Measurements from ENCODE around the gene CIDEB.

The CIDEB gene

DNA sequence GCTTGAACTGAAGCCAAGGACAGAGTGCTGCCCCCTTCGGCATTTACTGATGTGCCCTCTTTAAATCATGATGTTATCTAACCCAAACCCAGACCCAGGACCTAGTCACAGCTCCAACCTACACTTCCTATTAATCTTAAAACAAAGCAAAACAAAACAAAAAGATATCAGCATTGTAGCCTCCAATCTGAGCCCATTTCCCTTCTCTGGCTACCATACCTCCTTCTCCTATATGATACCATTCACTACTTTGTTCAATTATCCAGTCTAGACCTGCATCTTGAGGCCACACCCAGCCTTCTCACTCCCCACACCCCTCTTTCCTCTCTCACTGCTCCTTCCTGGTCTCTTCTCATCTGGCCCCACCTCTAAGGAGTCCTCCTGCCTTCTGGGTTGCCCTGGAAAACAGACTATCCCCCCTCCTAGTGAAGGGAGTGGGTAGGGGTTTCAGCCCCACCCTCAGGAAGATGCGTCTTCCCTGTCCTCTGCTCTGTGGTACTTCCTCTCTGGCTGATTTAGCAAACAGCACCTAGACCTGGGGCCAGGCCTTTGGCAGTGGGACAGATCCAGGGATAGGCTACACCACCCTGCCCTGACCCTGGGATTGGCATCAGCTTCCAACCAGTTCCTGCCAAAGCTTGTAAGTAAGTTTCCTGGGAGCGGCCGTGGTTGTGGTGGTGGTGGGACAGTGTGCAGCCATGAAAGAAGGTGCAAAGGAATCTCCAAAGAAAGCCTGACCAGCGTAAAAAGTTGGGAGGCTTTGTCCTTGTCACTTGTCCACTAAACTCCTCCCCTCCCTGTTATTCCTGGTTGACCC, 6.8 kb upstream of the CIDEB start:
- no peak for DNase-seq (ENCODE audit: extremely low read depth, insufficient read length)
- H3K36me3 ChIP-seq (ENCODE audit: control insufficient read depth, insufficient read depth, low read length) = no peaks in the 10 kb centered on the region; the same call in 1 of the 2 replicates
- H3K27me3 ChIP-seq (replicated peaks; ENCODE audit: control insufficient read depth, insufficient read depth, low read length) = no peaks in the 10 kb centered on the region
- no peak overlapping the region for H3K4me3 ChIP-seq (replicated peaks; ENCODE audit: low read depth, low read length)
- TF ChIP-seq, protein P1, sequence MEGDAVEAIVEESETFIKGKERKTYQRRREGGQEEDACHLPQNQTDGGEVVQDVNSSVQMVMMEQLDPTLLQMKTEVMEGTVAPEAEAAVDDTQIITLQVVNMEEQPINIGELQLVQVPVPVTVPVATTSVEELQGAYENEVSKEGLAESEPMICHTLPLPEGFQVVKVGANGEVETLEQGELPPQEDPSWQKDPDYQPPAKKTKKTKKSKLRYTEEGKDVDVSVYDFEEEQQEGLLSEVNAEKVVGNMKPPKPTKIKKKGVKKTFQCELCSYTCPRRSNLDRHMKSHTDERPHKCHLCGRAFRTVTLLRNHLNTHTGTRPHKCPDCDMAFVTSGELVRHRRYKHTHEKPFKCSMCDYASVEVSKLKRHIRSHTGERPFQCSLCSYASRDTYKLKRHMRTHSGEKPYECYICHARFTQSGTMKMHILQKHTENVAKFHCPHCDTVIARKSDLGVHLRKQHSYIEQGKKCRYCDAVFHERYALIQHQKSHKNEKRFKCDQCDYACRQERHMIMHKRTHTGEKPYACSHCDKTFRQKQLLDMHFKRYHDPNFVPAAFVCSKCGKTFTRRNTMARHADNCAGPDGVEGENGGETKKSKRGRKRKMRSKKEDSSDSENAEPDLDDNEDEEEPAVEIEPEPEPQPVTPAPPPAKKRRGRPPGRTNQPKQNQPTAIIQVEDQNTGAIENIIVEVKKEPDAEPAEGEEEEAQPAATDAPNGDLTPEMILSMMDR (IDR thresholded peaks at IDR 0.05; ENCODE audit: insufficient read depth, low read length, poor library complexity, severe bottlenecking) = no peak

DNA sequence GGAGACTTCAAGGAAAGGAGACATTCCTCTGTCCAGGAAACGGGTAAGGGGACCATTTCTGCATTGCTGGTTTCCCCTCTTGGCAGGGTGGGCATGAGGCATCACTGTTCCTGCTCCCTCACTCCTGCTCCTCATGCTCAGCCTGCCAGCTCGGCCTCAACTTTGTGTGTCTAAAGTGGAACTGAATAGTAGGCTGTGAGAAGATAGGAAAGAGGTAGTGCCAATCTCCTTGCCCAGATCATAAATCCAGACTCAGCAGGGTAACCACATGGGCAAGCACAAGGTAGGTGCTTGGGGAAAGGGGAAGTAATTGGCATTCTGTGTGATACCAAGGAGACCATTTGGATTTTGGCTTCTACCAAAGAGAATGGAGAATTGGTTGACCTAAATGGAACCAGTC, 6.1 kb upstream of the CIDEB start:
- TF ChIP-seq, protein P1 (IDR thresholded peaks at IDR 0.05; ENCODE audit: insufficient read depth, low read length, poor library complexity, severe bottlenecking) = no peak
- no peaks in the 10 kb centered on the region for H3K27me3 ChIP-seq (replicated peaks; ENCODE audit: control insufficient read depth, insufficient read depth, low read length)
- no peak for DNase-seq (ENCODE audit: extremely low read depth, insufficient read length)
- H3K4me3 ChIP-seq (replicated peaks; ENCODE audit: low read depth, low read length) = no peak overlapping the region
- no peaks in the 10 kb centered on the region; the same call in 1 of the 2 replicates for H3K36me3 ChIP-seq (ENCODE audit: control insufficient read depth, insufficient read depth, low read length)

DNA sequence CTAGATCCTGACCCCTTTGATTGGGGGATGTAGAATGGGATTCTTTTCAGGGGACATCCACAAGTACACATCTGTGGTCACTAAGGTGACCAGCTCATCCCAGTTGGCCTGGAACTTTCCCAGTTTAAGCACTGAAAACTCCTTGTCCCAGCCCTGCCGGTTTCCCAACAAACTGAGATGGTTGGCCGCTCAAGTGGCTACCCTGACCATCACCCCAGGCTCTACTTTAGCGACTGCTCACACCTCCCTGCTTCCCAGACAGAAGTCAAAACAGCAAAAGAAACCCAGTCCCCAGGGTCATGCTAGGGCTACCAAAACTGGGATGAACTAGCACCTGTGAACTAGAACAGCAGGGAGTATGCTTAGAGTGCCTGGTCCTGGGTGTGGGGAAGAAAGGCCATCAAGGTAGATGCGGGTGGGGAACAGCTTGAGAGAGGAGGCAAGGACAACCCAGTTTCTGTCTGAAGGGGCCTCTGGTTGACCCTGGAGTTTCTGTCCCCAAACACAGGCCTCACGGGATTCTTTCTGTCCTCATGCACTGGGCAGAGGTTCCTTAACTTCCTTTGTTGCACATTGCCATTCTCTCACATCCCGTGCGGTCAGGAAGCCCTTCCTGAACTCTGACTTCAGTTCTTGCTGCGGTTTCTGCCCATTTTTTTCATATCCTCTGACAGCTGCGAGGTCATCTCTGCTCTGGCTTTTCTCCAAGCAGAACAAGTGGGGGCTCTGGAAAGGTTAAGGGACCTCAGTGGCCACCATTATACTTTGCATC, 5.1 kb upstream of the CIDEB start:
- H3K4me3 ChIP-seq (replicated peaks; ENCODE audit: low read depth, low read length) = peak overlapping the region; percentile 15; the same call in 1 of the 2 replicates

DNA sequence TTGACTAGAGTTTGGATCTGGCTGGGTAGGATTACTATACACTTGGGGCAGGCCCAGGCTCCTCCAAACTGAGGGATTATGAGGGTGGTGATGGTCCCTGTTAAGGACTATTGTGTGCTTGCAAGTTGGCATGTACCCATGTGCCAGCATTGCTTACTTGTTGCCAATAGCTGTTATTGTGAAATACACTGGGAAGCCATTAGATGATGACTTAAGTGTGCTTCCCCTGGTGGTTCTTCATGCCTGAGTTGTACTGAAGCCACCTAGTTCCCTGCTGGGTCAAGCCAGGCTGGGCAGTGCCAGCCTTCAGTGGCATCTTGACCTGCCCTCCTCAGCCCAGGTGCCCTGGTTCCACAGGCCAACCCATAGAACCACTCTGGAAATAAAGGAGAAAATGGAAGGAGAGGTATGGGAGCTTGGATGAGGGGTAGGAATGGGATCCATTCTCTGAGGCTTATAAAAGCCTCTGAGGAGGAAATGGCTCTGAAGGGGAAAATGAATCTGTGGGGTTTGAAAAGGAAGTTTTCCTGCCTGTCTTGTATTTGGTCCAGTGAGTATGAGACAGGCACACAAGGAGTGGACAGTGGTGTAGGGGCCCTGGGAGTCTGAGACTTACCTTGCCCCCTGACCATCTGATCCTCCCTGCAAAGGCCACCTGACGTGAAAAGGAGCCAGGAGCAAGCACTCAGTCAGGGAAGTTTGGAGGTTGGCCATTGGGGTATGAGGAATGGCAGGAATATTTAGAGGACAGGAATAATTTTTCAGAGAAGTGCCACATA, 4.2 kb upstream of the CIDEB start:
- Histone ChIP-seq H3K36me3 (ENCODE audit: control insufficient read depth, insufficient read depth, low read length) (peaks cover 7% of the 10 kb centered on the region), H3K4me3 (replicated peaks; ENCODE audit: low read depth, low read length) (peak overlapping the region; percentile 63), H3K27me3 (replicated peaks; ENCODE audit: control insufficient read depth, insufficient read depth, low read length) (no peaks in the 10 kb centered on the region)
- TF ChIP-seq, protein P1 (IDR thresholded peaks at IDR 0.05; ENCODE audit: insufficient read depth, low read length, poor library complexity, severe bottlenecking) = no peak
- no peak for DNase-seq (ENCODE audit: extremely low read depth, insufficient read length)

More for the DNA sequence above, 5.1 kb upstream of the CIDEB start:
- TF ChIP-seq, protein P1 (IDR thresholded peaks at IDR 0.05; ENCODE audit: insufficient read depth, low read length, poor library complexity, severe bottlenecking) = no peak
- H3K36me3 ChIP-seq (ENCODE audit: control insufficient read depth, insufficient read depth, low read length) = peaks cover 3% of the 10 kb centered on the region
- no peaks in the 10 kb centered on the region for H3K27me3 ChIP-seq (replicated peaks; ENCODE audit: control insufficient read depth, insufficient read depth, low read length)
- DNase-seq (ENCODE audit: extremely low read depth, insufficient read length) = no peak

DNA sequence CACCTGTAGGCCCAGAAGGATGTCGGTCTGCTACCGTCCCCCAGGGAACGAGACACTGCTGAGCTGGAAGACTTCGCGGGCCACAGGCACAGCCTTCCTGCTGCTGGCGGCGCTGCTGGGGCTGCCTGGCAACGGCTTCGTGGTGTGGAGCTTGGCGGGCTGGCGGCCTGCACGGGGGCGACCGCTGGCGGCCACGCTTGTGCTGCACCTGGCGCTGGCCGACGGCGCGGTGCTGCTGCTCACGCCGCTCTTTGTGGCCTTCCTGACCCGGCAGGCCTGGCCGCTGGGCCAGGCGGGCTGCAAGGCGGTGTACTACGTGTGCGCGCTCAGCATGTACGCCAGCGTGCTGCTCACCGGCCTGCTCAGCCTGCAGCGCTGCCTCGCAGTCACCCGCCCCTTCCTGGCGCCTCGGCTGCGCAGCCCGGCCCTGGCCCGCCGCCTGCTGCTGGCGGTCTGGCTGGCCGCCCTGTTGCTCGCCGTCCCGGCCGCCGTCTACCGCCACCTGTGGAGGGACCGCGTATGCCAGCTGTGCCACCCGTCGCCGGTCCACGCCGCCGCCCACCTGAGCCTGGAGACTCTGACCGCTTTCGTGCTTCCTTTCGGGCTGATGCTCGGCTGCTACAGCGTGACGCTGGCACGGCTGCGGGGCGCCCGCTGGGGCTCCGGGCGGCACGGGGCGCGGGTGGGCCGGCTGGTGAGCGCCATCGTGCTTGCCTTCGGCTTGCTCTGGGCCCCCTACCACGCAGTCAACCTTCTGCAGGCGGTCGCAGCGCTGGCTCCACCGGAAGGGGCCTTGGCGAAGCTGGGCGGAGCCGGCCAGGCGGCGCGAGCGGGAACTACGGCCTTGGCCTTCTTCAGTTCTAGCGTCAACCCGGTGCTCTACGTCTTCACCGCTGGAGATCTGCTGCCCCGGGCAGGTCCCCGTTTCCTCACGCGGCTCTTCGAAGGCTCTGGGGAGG, 3.1 kb upstream of the CIDEB start, which contains the start of gene LTB4R:
Gene LTB4R (plus strand): TSS at position 857 of the 959 bp plus-strand sequence. CDS start 4,150 bp downstream, outside the sequence.
- H3K27me3 ChIP-seq (replicated peaks; ENCODE audit: control insufficient read depth, insufficient read depth, low read length) = no peaks in the 10 kb centered on the region
- H3K4me3 ChIP-seq (replicated peaks; ENCODE audit: low read depth, low read length) = peak within 1 kb of the TSS; percentile 63
- DNase-seq (ENCODE audit: extremely low read depth, insufficient read length) = peak; percentile 88
- TF ChIP-seq, protein P1 (IDR thresholded peaks at IDR 0.05; ENCODE audit: insufficient read depth, low read length, poor library complexity, severe bottlenecking) = no peak
- peaks cover 14% of the 10 kb centered on the region for H3K36me3 ChIP-seq (ENCODE audit: control insufficient read depth, insufficient read depth, low read length)

All from GM06990 (cell line).